HG03442 (cell line): ENCODE measurements around the gene SH3PXD2B.

Experiments used
- ATAC-seq: cut with Tn5 transposase; IDR thresholded peaks from one replicate; pipeline ENCODE4 v1.9.1; 2021; ENCODE audit warnings: mild to moderate bottlenecking, moderate library complexity; ENCODE audit not compliant: unreplicated experiment

The SH3PXD2B gene

GRCh38 chr5:172281346-172281745 lies 173.0 kb downstream of the SH3PXD2B start:
- no peak for ATAC-seq

DNA sequence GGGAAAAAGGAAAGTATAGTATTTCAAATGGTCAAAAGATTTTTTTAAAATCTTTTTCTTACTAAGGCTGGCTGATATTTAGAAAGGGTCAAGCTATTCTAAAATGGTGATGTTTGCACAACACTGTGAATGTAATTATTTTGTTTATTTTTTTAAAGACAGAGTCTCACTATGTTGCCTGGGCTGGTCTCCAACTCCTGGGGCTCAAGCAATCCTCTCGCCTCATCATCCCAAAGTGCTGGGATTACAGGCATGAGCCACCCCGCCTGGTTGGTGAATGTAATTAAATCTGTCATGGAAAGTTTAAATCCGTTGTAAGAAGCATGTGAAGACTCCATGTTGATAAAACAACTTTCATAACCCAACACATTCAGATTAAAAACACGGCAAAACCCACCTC lies 173.4 kb downstream of the SH3PXD2B start:
- ATAC-seq: no peak

GRCh38 chr5:172280317-172280716 lies 174.0 kb downstream of the SH3PXD2B start:
- no peak for ATAC-seq

GRCh38 chr5:172278356-172278755 lies 176.0 kb downstream of the SH3PXD2B start:
- ATAC-seq: no peak

DNA sequence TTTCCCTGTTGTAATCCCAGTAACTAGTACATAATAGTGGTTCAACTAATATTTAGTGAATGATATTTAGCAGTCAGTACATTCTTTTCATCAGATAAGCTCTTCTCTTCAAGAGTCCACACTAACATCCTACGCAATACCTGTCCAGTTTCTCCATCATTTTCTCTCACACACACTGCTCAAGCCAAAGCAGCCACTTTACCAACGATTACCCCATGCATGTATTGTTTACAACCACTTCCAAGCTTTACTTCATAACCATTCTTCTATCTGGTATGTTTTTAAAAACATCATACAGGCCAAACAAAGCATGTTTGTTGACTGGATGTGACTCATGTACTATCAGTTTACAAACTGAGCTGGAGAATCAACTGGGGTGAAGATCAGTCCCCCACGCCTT lies 178.1 kb downstream of the SH3PXD2B start:
- ATAC-seq: no peak
